HCT116 (cell line): ENCODE results near the gene CRMP1. TPM values are rescaled to one million over a fixed set of nuclear protein-coding genes. Genes with fewer than 3 reads are reported as not detected.

ENCODE experiments used
- ATAC-seq: fragments of 200-7000 bp; cut with Tn5 transposase; 2 replicates; pipeline ENCODE4 v1.9.1; 2020; ENCODE audit warnings: mild to moderate bottlenecking, moderate library complexity
- BruUV-seq: library from RNA; stranded (reverse); fragments of 400-500 nt; replicated peaks from 2 replicates; lab custom pipeline; 2021; lab: Mats Ljungman, UMichigan
- CTCF ChIA-PET: fragments of 300-600 bp; sonication (Branson Sonifier 250); formaldehyde crosslinking; loops from one replicate; lab custom pipeline; 2021; ENCODE audit warnings: antibody characterized with exemption; lab: Charles Lee
- POLR2A ChIA-PET: fragments of 300-600, 350-600 bp; sonication (Branson Sonifier 250); formaldehyde crosslinking; loops from one replicate; lab custom pipeline; 2021; ENCODE audit warnings: antibody characterized with exemption; lab: Charles Lee
- RAD21 ChIA-PET, 2 experiments: fragments of 300-600 bp; sonication (Branson Sonifier 250); formaldehyde crosslinking; loops; one replicate each; lab custom pipeline; 2023; ENCODE audit warnings: low total read pairs in 2 of 2; ENCODE audit not compliant: uncharacterized antibody in 2 of 2, unreplicated experiment in 2 of 2, low non-redundant PET in 1 of 2; lab: Charles Lee
- DNase-seq: peaks from one replicate; pipeline ENCODE4 v3.0.0-alpha.2; 2010; ENCODE audit warnings: low read depth, low spot score
- H2AFZ ChIP-seq: fragments of 200-600 bp; shearing (Covaris generic), sonication (generic); 2 replicates; pipeline ENCODE4 v1.6.1; 2017; ENCODE audit warnings: low read depth, mixed run types, mixed read lengths, antibody characterized with exemption, low read length; ENCODE audit not compliant: poor library complexity, severe bottlenecking
- H3K27ac ChIP-seq: 2 replicates; pipeline ENCODE4 v1.5.1; 2012; ENCODE audit warnings: low read depth, low read length
- H3K27me3 ChIP-seq: fragments of 200-600 bp; sonication (generic); 2 replicates; pipeline ENCODE4 v1.6.1; 2016; ENCODE audit warnings: mixed run types, low read length, mixed read lengths; ENCODE audit not compliant: insufficient read depth
- H3K36me3 ChIP-seq, 2 experiments: fragments of 200-500 bp in 1 of 2; fragments of 200-600 bp in 1 of 2; sonication (Bioruptor generic) in 1 of 2; sonication (generic) in 1 of 2; 2 replicates each; pipeline versions ENCODE4 v1.5.1 to v1.6.1; 2014 to 2016; ENCODE audit warnings: low read length in 2 of 2, inconsistent platforms in 1 of 2, mixed read lengths in 1 of 2, mixed run types in 1 of 2; ENCODE audit not compliant: insufficient read depth in 2 of 2, control insufficient read depth in 1 of 2
- H3K4me1 ChIP-seq, 2 experiments: fragments of 200-600 bp in 1 of 2; sonication (generic) in 1 of 2; 2 replicates each; pipeline versions ENCODE4 v1.5.1 to v1.6.1; 2012 to 2017; ENCODE audit warnings: low read length in 2 of 2, inconsistent platforms in 1 of 2, mild to moderate bottlenecking in 1 of 2, mixed read lengths in 1 of 2, mixed run types in 1 of 2, moderate library complexity in 1 of 2; ENCODE audit not compliant: insufficient read depth in 2 of 2, control insufficient read depth in 1 of 2
- H3K4me2 ChIP-seq: fragments of 200-600 bp; sonication (generic); 2 replicates; pipeline ENCODE4 v1.6.1; 2017; ENCODE audit warnings: mixed run types, low read length, mixed read lengths
- H3K4me3 ChIP-seq, 2 experiments: fragments of 200-600 bp in 1 of 2; sonication (generic) in 1 of 2; replicated peaks in 1 of 2; 2 replicates each; pipeline ENCODE4 v1.5.1; 2011 to 2016; ENCODE audit warnings: low read length in 2 of 2, control low read depth in 1 of 2, low read depth in 1 of 2, mild to moderate bottlenecking in 1 of 2, mixed read lengths in 1 of 2, mixed run types in 1 of 2
- H3K79me2 ChIP-seq: fragments of 200-600 bp; sonication (generic); 2 replicates; pipeline ENCODE4 v1.6.1; 2017; ENCODE audit warnings: mild to moderate bottlenecking, mixed run types, low read length, moderate library complexity, mixed read lengths; ENCODE audit not compliant: insufficient read depth
- H3K9ac ChIP-seq: fragments of 200-600 bp; sonication (generic); 2 replicates; pipeline ENCODE4 v1.6.1; 2016; ENCODE audit warnings: low read length, mixed read lengths
- H3K9me2 ChIP-seq: fragments of 200-600 bp; sonication (generic), shearing (Covaris generic); 2 replicates; pipeline ENCODE4 v1.6.1; 2017; ENCODE audit warnings: mixed run types, mild to moderate bottlenecking, moderate library complexity; ENCODE audit not compliant: insufficient read depth
- H3K9me3 ChIP-seq, 2 experiments: fragments of 200-500 bp in 1 of 2; fragments of 200-600 bp in 1 of 2; sonication (Bioruptor generic) in 1 of 2; sonication (generic) in 1 of 2; 2 replicates each; pipeline ENCODE4 v1.6.1; 2014 to 2017; ENCODE audit warnings: low read length in 2 of 2, mixed read lengths in 2 of 2, inconsistent platforms in 1 of 2, low read depth in 1 of 2, mild to moderate bottlenecking in 1 of 2, mixed run types in 1 of 2, moderate library complexity in 1 of 2; ENCODE audit not compliant: control insufficient read depth in 1 of 2, insufficient read depth in 1 of 2
- H4K20me1 ChIP-seq: fragments of 200-600 bp; sonication (generic), shearing (Covaris generic); 2 replicates; pipeline ENCODE4 v1.6.1; 2017; ENCODE audit warnings: mixed run types, mild to moderate bottlenecking, moderate library complexity; ENCODE audit not compliant: insufficient read depth
- EGR1 ChIP-seq: IDR thresholded peaks from 2 replicates; pipeline ENCODE4 v1.6.1; 2012; ENCODE audit warnings: low read depth
- EZH2 ChIP-seq: fragments of 200-600 bp; sonication (generic); IDR thresholded peaks from 2 replicates; pipeline ENCODE4 v1.6.1; 2017; ENCODE audit warnings: antibody characterized with exemption, mixed run types
- EZH2phosphoT487 ChIP-seq: fragments of 200-600 bp; IDR thresholded peaks from 2 replicates; pipeline ENCODE4 v1.6.1; 2018; ENCODE audit warnings: antibody characterized with exemption, borderline replicate concordance
- FOSL1 ChIP-seq: IDR thresholded peaks from 2 replicates; pipeline ENCODE4 v1.6.1; 2012; ENCODE audit warnings: low read depth
- JUND ChIP-seq: IDR thresholded peaks from 2 replicates; pipeline ENCODE4 v1.6.1; 2012
- POLR2A ChIP-seq: IDR thresholded peaks from 2 replicates; pipeline ENCODE4 v1.7.0; 2011; ENCODE audit warnings: borderline replicate concordance; ENCODE audit not compliant: insufficient read depth, insufficient read length; ENCODE audit errors: extremely low read depth
- SIN3A ChIP-seq: IDR thresholded peaks from 2 replicates; pipeline ENCODE4 v1.6.1; 2012; ENCODE audit warnings: low read depth
- TCF7L2 ChIP-seq: IDR thresholded peaks from 2 replicates; pipeline ENCODE4 v1.7.0; 2011; ENCODE audit warnings: borderline replicate concordance, inconsistent platforms; ENCODE audit not compliant: insufficient read depth, insufficient read length; ENCODE audit errors: extremely low read depth
- ZNF274 ChIP-seq: fragments of 200-500 bp; sonication (Bioruptor generic); IDR thresholded peaks from 2 replicates; pipeline ENCODE4 v1.6.1; 2014; ENCODE audit warnings: mild to moderate bottlenecking, low read depth, low read length, inconsistent platforms
- intact Hi-C: fragments of 100-400 bp; cut with micrococcal nuclease; formaldehyde crosslinking; loops from 2 replicates; pipeline ENCODE4 v1.10.0; 2022
- total RNA-seq: library from RNA; stranded (reverse); gene quantifications from one replicate; pipeline ENCODE4 v1.2.1, GENCODE V29; 2021; ENCODE audit not compliant: unreplicated experiment

CRMP1 gene
- total RNA-seq, 1 experiment from 2014 or later: not detected

- intact Hi-C loops: no loop called here
- Histone ChIP-seq H4K20me1 (no peaks in the 10 kb centered on the region), H3K4me2 (no peak overlapping the region), H3K27ac (no peak overlapping the region), H2AFZ (no peak overlapping the region), H3K36me3 (no peaks in the 10 kb centered on the region), H3K4me1 (no peaks in the 10 kb centered on the region), H3K9ac (no peak overlapping the region), H3K4me3 (no peak overlapping the region), H3K27me3 (peaks cover 33% of the 10 kb centered on the region), H3K9me2 (no peaks in the 10 kb centered on the region), H3K9me3 (no peaks in the 10 kb centered on the region), H3K79me2 (no peaks in the 10 kb centered on the region)
- DNase-seq: no peak
- POLR2A ChIA-PET: no interaction called here
- RAD21 ChIA-PET: no interaction called here
- BruUV-seq: no TSS peak
- CTCF ChIA-PET: no interaction called here
- ATAC-seq: no peak
- no peak for TF ChIP-seq ZNF274
- TF ChIP-seq, all 23 proteins: peak for 0
Observed at GRCh38 chr4:5923376-5923775, 30.5 kb upstream of the CRMP1 start.

GRCh38 chr4:5922556-5922955, 29.7 kb upstream of the CRMP1 start:
- ATAC-seq (no peak), DNase-seq (no peak)
- ChIA-PET RAD21 (no interaction called here), CTCF (no interaction called here), POLR2A (no interaction called here)
- H3K4me1 ChIP-seq: no peaks in the 10 kb centered on the region
- H3K9me2 ChIP-seq: no peaks in the 10 kb centered on the region
- no peaks in the 10 kb centered on the region for H3K36me3 ChIP-seq
- H3K4me2 ChIP-seq: no peak overlapping the region
- no peak overlapping the region for H3K27ac ChIP-seq
- H4K20me1 ChIP-seq: no peaks in the 10 kb centered on the region
- H3K4me3 ChIP-seq: no peak overlapping the region
- no peak overlapping the region for H3K9ac ChIP-seq
- no TSS peak for BruUV-seq
- intact Hi-C loops: no loop called here
- H3K27me3 ChIP-seq: peaks cover 31% of the 10 kb centered on the region
- no peak for TF ChIP-seq EZH2
- TF ChIP-seq SIN3A: no peak
- TF ChIP-seq FOSL1: no peak
- no peak for TF ChIP-seq TCF7L2
- TF ChIP-seq EZH2phosphoT487: no peak
- TF ChIP-seq EGR1: no peak
- TF ChIP-seq POLR2A: no peak
- no peak for TF ChIP-seq JUND
- no peaks in the 10 kb centered on the region for H3K9me3 ChIP-seq
- H3K79me2 ChIP-seq: no peaks in the 10 kb centered on the region
- no peak overlapping the region for H2AFZ ChIP-seq
